Esophagus mucosa (tissue), 1 donor: ENCODE results near the gene TRIOBP. TPM values are rescaled to one million over a fixed set of nuclear protein-coding genes. Genes with fewer than 3 reads are reported as not detected.

Experiments
- ATAC-seq: fragments of 200-7000 bp; cut with Tn5 transposase; one replicate; pipeline ENCODE4 v1.9.1; 2020
- total RNA-seq: library from RNA; stranded (reverse); gene quantifications from one replicate; pipeline ENCODE4 v1.2.4, GENCODE V29; 2023
- donor health status: DM: yes; HTN: yes; CAD: no.

Gene TRIOBP
- total RNA-seq, 1 donor from 2014 or later, result 68.3 TPM

DNA sequence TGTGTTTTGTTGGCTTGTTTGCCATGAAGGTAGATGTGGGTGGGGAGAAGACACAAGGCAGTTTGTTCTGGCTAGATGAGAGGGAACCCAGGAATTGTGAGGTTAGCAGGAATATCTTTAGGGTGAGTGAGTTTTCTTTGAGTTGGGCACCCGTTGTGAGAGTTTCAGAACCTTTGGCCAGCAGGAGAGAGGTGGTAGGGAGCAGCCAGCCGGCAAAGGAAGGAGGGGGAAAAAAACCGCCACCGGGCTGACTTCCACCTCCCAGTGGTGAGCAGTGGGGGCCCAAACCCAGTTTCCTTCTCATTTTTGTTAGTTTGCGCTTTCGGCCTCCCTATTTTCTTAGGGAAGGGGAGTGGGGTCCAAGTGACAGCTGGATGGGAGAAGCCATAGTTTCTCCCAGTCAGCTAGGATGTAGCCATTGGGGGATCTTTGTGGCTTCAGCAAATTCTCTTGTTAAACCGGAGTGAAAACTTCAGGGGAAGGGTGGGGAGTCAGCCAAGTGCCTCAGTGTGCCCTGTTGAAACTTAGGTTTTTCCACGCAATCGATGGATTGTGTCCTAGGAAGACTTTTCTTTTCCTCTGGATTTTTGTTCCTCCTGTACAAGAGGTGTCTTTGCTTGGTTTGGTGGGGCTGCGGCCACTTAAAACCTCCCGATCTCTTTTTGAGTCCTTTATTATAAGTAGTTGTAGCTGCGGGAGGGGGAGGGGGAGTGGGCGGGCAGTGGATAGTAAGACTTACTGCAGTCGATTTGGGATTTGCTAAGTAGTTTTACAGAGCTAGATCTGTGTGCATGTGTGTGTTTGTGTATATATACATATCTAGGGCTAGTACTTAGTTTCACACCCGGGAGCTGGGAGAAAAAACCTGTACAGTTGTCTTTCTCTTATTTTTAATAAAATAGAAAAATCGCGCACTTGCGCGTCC is 109.8 kb downstream of the TRIOBP start:
- ATAC-seq, result no peak

DNA sequence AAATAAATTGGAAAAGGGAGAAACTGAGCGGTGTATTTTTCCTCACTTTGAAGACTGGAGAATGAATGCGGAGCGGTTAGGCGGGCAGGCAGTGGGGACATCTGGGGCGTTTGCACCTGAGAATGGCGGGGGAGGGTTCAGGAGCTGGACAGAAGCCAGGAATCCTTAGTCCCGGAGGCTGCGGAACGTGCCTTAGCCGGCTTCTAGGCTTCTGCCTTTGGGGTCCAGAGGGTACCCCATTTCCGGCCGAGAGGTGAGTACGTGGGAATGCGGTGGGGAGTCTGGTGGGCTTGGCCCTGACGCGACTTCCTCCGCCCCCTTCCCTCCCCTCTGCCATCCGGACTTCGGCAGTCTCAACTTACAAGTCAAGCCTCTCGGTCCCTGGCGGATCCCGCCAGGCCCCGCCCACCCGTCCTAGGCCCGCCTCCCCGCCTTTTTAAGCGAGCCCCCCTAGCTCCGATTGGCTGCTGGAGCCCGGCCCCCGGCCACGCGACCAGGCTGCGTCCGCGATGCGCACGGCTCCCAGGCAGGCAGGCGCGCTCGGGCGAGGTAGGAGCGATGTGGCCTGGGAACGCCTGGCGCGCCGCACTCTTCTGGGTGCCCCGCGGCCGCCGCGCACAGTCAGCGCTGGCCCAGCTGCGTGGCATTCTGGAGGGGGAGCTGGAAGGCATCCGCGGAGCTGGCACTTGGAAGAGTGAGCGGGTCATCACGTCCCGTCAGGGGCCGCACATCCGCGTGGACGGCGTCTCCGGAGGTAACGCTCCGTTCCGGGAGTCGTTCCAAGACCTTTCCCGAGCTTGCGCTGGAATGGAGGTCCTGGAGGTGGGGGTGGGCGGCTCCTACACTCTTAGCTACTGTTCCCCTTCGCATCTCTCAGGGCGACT is 110.8 kb downstream of the TRIOBP start, which contains the start of gene GCAT:
Gene GCAT, plus strand, starts transcription at position 525 of the 884 bp plus-strand sequence. Its CDS starts 34 bp downstream, at position 559.
- ATAC-seq, result peak; percentile 87

DNA sequence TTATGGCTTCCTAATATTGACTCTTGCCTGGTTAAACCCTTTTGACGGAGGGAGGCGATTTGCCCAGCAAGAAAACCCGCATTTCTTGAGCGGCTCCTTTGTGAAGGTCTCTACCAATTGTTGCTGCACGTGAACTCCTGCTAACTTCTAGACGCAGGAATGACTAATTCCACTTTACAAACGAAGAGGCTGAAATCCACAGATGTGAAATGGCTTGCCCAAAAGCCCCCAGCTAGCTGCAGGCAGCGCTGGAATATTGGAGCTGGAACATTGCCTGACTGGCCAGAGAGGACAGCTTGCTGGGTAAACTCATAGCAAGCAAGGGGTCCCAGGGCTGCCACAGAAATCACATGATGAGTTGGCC is 111.4 kb downstream of the TRIOBP start:
- no peak for ATAC-seq

DNA sequence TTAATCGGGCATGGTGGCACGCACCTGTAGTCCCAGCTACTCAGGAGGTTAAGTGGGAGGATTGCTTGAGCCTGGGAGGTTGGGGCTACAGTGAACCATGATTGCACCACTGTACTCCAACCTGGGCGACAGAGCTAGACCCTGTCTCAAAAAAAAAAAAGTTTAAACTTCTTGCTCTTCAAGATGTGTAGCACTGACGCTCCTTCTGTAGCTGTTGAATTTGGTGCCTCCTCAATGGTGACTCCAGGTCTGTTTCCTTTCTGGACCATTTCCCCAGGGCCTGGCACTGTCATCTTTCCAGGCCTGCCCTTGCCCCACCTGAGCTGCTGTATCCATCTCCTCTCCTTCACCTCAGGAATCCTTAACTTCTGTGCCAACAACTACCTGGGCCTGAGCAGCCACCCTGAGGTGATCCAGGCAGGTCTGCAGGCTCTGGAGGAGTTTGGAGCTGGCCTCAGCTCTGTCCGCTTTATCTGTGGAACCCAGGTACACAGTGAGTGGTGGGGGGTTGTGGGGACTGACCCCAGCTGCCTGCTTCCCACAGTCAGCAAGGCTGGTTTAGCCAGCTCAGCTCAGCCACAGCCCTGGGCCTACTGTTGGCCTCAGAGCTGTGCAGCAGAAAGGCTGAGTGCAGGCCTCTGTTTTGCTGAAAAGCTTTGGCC is 113.0 kb downstream of the TRIOBP start:
- ATAC-seq, result no peak

DNA sequence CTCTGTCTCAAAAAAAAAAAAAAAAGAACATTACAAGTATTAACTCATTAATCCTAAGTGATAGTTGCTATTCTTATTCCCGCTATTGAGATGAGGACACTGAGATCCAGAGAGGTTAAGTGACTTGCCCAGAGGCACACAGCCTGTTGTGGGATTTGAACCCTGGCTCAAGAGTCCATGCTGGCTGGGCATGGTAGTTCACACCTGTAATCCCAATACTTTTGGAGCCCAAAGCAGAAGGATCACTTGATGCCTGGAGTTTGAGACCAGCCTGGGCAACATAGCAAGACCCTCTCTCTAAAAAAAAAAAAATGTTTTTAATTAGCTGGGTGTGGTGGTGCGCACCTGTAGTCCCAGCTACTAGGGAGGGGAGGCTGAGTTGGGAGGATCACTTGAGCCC is 115.0 kb downstream of the TRIOBP start:
- ATAC-seq, result no peak

DNA sequence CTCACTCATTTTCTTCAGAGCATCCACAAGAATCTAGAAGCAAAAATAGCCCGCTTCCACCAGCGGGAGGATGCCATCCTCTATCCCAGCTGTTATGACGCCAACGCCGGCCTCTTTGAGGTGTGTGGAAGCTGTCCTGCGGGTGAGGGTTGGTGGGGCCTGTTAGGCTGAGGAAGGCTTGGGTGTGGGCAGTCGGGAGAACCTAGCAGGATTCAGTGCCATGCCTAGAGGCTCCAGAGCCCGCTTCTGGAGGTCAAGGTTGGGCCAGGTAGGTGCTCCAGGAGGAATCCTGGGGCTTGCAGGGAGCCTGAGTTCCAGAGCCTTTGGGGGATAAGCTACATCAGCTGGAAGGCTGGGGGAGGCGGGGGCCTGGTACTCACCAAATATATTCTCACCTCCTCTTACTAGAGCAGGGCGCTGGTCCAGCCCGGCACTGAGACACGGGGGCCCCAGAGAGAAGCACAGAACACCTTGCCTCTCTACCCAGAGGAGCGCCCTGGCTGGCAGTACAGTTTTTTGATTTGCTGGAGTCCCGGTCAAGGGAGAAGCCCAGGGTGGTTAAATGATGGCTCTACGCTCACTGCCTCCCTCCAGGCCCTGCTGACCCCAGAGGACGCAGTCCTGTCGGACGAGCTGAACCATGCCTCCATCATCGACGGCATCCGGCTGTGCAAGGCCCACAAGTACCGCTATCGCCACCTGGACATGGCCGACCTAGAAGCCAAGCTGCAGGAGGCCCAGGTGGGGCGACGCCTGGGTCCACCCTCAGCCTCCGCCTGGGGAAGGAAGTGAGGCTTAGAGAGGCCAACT is 116.2 kb downstream of the TRIOBP start:
- no peak for ATAC-seq

DNA sequence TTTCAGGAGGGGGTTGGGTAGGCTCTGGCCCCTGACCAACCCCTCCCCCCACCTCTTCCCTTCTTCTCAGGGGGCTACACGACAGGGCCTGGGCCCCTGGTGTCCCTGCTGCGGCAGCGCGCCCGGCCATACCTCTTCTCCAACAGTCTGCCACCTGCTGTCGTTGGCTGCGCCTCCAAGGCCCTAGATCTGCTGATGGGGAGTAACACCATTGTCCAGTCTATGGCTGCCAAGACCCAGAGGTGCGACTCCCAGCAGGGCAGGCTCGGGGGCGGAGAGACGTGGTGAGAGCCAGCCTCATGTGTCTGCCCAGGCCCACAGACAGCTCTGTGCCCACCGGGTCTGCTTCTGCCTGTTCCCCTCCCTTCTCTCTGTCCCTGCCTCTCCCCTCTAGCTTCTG is 118.7 kb downstream of the TRIOBP start:
- ATAC-seq, result no peak

DNA sequence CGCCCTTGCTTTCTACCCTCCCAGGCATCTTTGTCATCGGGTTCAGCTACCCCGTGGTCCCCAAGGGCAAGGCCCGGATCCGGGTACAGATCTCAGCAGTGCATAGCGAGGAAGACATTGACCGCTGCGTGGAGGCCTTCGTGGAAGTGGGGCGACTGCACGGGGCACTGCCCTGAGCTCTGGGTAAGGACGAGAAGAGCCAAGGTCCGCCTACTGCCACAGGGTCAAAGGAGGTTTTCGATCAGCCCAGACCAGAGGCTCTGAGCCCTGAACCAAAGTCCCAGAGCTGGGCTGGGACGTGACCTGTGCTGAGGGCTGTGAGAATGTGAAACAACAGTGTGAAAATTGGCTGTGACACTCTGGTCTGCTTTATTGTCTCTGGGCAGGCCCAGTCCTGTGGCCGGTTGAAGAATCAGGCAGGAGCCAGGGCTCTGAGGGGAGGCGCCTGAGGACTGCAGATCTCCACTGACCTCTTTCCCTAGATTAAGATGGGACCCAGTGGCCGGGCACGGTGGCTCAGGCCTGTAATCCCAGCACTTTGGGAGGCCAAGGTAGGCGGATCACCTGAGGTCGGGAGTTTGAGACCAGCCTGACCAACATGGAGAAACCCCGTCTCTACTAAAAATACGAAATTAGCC is 119.8 kb downstream of the TRIOBP start:
- ATAC-seq, result no peak

DNA sequence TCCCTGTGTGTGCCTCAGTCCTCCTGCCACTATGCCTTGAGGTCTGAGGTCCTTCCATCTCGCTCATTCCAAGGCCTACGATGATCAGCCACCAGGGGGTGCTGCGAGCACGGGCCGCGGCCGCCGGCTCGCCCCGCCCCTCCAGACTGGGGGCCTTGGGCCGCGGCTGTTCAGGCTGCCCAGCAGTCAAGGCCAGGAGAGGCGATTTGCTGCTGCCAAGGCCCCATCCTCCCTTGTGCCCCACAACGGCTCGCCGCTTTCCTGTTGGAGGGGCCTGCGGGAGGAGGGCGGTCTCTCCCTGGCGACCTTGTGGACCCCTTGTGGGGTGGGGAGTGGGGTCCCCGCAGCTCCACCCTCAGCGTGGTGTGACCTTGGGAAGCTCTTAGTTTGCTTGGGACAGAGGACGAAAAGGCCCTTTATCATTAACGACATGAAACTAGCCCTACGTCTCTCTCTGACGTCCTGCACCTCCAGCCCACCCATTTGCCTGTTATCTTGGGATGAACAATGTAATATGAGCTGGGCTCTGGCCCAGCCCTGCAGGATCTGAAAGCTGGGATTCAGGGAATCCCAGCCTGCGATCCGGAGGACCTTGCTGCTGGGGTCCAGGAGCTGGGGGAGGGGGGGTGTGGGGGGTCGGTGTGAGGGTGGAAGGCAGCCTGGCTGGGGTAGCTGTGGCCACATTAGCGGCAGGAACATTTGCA is 121.0 kb downstream of the TRIOBP start:
- ATAC-seq, result peak; percentile 78

DNA sequence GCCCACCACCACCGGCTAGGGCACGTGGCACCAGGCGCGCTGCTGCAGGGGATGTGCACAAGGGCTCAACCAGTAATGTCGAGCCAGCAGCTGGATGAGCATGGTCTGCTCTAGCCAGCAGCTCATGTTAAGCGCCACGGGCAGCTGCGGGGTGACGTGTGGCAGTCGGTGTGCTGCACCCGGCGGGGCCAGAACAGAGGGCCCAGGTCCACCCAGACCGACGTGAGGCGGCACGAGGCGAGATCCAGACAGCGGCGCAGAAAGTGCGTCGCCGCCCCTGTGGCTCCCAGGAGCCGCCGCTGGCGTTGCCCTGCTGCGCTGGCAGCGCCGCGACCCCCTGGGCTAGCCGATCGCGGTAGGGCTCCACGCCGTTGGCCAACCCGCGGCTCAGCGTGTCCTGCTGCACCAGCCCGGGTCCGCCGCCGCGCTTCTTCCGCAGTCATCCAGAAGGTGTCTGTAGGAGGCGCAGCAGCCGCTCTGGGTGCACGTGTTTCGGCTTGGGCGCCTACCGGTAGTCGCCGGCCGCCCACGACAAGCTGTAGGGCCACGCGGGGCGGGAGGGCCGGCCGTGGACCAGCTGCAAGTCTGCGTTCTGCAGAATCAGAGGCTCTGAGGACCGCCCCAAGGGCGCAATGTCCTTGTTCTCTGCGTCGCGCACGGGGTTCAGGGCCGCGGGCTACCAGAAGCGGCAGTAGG is 121.7 kb downstream of the TRIOBP start:
- ATAC-seq, result peak; percentile 61

DNA sequence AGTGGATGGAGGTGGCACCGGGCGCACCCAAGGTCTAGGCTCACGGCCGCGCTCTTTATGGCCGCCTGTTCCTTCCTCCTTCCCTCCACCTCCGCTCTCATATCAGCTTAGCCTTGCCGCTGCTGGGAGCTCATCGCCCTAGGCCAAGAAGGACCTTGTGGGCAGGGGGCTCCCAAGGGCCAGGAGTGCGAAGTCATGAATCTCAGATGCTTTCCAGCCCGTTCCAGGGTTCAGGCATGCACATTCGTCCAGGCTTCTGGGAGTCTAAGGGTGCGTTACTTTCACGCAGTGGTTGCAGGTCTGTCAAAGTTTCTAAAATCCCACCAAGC is 122.2 kb downstream of the TRIOBP start:
- ATAC-seq, result no peak

DNA sequence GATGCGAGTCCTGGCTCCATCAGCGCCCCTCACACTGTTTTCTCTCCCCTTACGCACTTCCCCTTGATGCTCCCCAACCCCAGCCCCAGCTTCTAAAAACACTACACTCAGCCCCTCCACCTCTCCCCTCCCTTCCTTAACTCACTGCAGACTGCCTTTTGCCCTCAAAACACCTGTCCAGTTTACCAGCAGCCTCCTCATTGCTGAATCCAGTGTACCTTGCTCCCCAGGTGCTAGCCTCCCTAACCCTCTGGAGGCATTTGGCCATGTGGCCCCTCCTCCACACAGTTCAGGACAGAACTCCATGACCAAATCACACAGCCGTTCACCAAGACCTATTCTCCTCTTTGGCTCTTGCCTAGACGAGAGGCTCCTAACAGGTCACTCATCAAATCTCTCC is 123.5 kb downstream of the TRIOBP start:
- ATAC-seq, result no peak

DNA sequence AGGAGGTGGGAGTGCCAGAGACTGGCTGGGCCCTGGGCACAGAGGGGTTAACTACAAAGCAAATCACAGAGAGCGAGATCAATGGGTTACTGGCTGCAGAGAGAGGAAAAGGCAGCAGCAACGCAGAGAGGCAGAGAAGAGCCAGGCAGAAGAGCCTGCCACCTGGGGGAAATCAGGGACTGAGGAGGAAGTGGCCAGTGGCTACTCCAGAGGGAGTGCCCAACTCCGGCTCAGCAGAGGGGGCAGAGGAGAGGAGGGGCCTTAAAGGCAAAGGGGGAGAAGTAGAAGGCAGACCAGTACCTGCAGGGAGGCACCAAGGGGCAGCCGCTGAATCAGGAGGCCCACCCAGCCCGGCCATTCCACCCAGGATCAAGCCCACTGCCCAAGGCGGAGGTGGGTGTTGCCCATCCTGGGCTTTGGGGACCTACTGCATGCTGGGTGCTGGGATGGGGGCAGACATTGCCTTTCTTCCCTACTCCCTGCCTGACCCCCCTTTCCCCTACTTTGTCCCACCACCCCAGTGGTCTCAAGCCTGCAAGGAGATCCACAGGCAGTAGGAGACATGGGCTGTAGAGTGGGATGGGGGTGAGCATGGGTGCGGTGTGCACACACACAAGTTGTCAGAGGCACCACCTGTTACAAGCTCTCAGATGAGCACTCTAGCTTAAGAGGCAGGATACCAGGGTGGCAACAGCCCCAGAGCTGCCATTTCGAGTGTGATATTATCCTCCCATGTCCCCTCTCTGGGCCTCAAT is 125.4 kb downstream of the TRIOBP start:
- ATAC-seq, result no peak

DNA sequence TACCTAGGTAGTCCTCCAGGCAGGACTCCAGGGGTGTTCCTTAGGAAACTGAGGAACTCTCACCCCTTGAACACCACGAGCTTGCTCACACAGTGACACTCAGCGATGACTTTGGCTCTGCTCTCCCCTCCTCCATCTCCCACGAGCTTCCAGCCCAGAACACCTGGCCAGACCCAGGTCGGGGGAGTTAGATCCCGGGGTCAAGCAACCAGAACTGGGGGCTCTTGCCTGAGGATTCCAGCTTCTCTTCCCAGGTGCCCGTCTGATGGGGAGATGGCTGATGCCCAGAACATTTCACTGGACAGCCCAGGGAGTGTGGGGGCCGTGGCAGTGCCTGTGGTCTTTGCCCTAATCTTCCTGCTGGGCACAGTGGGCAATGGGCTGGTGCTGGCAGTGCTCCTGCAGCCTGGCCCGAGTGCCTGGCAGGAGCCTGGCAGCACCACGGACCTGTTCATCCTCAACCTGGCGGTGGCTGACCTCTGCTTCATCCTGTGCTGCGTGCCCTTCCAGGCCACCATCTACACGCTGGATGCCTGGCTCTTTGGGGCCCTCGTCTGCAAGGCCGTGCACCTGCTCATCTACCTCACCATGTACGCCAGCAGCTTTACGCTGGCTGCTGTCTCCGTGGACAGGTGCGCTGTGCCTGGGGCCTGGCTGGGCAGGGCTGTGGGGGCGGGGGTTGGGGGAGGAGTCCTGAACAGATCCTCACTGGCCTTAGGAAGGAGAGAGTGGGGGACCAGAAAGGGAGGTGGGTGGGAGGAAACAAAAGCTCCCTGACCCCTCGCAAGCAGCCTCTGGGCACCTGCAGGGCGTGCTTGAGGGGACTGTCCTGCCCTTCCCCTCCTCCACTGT is 126.5 kb downstream of the TRIOBP start, which contains the start of gene GALR3:
Gene GALR3, plus strand, starts transcription at position 249 of the 852 bp plus-strand sequence. Its CDS starts 25 bp downstream, at position 274.
- ATAC-seq, result no peak

DNA sequence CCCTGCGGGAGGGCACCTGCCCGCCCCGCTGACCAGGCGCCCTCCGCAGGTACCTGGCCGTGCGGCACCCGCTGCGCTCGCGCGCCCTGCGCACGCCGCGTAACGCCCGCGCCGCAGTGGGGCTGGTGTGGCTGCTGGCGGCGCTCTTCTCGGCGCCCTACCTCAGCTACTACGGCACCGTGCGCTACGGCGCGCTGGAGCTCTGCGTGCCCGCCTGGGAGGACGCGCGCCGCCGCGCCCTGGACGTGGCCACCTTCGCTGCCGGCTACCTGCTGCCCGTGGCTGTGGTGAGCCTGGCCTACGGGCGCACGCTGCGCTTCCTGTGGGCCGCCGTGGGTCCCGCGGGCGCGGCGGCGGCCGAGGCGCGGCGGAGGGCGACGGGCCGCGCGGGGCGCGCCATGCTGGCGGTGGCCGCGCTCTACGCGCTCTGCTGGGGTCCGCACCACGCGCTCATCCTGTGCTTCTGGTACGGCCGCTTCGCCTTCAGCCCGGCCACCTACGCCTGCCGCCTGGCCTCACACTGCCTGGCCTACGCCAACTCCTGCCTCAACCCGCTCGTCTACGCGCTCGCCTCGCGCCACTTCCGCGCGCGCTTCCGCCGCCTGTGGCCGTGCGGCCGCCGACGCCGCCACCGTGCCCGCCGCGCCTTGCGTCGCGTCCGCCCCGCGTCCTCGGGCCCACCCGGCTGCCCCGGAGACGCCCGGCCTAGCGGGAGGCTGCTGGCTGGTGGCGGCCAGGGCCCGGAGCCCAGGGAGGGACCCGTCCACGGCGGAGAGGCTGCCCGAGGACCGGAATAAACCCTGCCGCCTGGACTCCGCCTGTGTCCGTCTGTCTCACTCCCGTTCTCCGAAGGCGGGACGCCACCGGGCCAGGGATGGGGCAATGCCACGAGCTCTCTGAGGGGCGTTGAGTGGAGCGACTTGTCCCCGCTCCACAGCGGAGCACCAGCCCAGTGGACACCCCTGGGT is 128.1 kb downstream of the TRIOBP start:
- ATAC-seq, result peak; percentile 57
